ENCODE data around the gene HBG2. TPM values are rescaled to one million over a fixed set of nuclear protein-coding genes. Genes with fewer than 3 reads are reported as not detected.
"Not testable (repeated sequence)": the region's sequence is repeated elsewhere in the genome, so short reads cannot be mapped to it uniquely, and the experiment has no call there.

HBG2 gene
- polyA plus RNA-seq, 1 donor: 1,834 TPM

DNA sequence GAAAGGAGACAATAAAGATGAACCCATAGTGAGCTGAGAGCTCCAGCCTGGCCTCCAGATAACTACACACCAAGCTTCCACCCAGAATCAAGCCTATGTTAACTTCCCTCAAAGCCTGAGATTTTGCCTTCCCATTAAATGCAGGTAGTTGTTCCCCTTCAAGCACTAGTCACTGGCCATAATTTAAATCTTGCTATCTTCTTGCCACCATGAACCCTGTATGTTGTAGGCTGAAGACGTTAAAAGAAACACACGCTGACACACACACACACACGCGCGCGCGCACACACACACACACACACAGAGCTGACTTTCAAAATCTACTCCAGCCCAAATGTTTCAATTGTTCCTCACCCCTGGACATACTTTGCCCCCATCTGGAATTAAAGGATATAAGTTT lies 6.1 kb downstream of the HBG2 start:
- not testable (repeated sequence) for DNase-seq

DNA sequence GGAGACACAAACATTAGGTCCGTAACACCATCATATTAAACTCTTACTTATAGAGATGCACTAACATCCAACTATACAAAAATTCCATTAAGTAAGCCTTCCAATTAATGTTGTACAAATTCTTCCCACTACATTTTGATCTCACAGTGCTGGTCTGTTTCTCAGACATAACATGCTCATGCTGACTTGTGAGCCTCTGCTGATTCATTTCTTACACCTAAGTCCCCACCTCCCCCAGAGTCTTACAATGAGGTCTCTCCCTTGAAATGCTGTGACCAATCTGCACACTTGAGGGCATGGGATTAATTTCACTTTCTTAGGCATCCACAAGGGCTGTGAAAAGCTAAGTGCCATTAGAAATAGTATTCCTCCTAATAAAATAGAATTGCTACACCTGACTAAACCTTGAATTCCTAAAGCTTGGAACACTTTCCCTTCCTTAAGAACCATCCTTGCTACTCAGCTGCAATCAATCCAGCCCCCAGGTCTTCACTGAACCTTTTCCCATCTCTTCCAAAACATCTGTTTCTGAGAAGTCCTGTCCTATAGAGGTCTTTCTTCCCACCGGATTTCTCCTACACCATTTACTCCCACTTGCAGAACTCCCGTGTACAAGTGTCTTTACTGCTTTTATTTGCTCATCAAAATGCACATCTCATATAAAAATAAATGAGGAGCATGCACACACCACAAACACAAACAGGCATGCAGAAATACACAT lies 6.9 kb downstream of the HBG2 start:
- no peak for DNase-seq

DNA sequence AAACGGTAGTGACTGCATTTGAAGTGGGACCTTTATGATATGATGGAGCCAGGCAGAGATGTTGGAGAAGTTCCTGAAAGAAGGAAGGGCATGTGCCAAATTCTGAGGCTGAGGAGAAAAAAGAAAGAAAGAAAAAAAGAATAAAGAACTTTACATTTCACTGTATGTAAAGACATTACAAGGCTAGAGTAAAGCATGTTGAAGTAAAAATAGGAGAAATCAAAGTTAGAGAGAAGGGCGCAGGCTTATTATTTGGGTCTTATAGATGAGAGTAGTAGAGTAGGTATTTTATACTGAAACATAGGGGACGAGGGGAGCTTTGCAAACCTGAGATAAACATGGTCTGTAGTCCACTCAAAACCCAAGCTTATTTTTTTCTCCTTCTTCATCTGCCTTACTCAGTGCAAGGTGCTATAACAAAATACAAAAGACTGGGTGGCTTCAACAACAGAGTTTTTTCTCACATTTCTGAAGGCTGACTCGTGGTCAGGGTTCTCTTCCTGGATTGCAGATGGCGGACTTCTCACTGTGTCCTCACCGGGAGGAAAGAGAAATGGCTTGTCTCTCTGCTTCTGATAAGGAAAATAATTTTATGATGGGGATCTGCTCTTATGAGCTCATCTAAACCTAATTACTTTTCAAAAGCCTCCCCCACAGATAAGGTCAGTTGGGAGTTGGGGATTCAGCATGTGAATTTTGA lies 7.7 kb downstream of the HBG2 start:
- no peak for DNase-seq

DNA sequence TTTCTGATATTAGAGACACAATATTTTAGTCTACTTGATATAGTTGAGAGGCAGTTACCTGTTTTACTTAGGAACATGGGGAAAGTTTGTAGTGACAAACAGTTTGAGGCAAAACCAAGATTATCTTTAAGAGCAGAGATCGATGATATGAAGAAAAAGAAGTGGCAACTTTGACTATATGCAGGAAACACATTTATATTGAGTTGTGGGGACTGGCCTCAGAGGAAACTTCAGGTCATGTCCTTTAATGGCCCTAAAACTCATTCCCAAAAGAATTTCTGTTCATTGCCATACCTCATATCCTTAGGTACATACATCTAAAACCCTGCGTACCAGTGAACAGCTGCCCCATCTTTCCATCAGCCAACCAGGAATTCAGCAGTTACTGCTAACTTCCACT lies 9.4 kb downstream of the HBG2 start:
- no peak for DNase-seq

DNA sequence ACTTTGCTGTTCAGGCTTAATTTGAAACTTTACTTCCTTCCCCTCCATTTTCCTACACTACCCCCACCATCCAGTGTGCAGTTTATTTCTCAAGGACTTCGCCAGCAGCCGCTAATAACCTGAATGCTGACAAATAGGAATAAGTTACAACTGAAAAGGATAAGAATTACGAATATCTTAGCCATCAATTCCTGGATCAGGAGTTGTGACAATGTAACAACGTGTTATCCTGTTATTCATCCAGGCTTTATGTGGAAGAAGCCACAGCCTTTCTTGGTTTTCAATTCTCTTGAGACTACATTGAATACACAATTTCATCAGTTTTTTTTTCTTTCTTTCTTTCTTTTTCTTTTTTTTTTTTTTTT lies 10.8 kb downstream of the HBG2 start:
- DNase-seq: no peak

DNA sequence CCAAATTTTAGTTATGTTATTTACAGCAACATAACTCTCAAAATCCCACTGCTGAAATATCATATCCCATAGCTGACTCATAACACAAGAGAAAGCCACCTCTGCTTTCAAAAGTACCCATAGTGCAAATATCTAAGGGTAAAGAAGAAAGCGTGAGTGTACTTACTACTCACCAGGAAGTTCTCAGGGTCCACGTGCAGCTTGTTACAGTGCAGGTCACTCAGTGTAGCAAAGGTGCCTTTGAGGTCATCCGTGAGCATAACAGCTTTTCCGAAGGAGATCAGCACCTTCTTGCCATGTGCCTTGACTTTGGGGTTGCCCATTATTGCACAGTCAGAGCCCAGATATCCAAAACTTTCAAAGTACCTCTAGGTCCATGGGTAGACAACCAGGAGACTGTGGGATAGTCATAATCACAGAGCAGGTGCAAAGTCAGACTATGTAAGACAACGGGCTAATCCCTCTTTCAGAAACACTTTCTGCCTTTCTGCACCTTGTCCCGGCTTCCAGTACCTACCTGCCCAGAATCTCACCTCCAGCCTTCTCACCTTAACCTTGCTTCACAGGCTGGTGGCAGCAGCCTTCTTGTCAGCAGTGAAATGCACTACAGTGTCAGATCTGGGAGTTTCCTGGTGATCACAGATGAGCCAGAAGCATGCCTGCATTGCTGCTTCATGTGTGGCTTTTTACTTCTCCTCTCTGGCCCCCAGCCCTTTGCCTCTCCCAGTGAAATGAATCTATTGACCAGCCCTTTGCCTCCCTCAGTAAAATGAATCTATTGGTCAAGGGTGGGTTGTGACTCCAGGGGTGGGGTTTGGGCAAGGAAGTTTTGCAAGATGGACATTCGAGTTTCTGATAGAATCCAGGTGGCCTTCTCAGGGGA lies 11.4 kb downstream of the HBG2 start:
- DNase-seq: no peak

DNA sequence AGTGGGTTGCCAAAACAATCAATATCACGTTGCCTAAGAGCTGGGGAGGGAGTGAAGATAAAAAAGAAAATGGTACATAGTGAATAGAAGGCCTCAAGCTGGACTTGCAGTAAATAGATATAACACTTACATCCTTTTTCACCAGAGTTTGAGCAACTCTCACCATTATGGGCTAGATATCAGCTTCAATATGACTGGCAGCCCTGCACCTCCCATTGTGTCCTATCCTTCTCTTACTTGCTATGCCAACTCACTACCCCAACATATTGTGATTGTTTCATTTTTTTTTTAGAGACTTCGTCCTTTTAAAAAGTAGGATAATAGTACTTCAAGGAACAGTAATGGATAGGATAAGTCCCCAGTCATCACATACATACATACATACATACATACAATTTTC lies 12.4 kb downstream of the HBG2 start:
- no peak for DNase-seq

DNA sequence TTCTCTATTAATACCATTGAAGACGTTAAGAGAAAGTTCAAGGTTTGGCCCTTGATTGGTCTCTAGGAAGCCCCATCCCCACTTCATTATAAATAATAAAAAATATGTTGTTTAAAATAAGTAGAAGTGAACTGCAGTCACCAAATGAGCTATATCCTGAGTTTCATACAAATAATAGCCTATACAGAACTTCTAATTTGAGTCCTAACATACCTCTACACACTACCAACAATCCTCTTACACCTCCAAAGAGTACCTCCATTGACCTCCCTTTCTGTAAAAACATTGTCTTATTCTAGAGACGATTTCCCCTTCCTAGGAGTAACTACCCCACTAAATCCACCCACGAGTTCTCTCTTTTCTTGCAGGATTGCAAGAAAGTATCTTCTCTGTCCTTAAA lies 13.1 kb downstream of the HBG2 start:
- no peak for DNase-seq

DNA sequence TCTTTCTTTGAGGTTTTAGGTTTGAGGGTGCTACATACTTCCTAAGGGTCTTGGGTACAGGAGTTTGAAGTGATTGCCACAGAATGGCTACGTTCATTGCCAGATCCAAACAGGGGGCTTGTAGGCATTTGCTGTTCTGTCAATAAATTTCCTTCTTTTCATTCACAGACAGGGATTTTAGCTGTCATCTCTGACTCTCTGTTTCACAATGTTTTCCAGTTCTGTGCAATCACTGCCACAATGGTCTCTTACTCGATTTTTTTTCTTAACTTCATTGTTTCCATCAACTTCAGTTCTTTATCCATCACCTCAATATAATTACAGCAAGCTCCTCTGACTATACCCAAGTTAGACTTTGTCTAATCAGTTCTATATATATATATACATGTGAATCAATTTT lies 14.1 kb downstream of the HBG2 start:
- DNase-seq: no peak

DNA sequence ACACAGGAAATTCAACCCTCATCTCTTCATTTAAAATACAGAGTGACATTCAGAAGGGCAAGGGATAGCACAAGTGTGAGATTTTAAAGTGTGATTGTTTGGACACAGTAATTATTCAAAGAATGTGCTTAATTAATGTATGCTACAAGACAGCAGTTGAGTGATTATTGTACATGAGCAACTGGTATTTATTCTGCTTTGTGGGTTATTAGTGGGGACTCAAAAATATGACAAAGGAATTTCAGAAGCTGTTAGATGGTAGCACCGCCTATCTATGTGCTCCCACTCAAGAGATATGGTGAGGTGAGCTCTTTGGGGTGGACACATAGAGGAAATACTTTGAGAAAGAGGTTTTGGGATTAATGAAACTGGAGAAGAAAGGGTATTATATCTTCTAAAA lies 14.5 kb downstream of the HBG2 start:
- DNase-seq: no peak

DNA sequence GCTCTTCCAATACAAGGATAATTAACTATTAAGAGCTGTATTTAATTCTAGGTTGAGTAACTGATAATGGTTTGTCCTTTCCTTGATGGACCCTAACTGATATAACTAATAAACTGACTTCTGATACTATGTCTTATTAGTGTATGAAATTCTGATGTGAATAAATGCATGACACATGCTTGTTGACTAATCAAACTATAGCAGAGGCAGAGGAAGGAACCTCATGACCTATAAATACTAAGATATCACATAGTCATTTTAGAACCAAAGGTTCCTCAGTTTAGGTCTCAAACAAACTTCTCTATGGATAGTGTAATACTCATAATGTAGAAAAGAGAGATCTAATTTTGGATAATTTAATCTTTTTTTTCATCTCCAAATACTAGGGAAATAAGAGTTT lies 15.5 kb downstream of the HBG2 start:
- no peak for DNase-seq

DNA sequence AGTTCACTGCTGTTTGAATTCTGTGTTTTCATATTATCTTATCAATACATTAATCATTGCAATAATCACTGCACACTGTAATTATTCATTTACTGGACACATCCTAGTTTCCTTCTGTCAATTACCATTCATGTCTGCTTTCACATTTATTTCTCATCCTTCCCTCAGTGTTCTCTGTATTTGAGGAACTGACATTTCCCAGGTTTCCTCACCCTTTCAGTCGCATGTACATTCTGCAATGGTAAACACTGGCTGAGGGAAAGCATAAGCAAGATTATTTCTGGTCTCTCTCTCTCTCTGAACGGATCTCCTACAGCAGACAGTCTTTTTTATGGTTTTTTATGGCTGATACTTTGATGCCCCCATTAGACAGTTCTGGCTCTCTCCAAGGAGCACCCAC lies 16.1 kb downstream of the HBG2 start:
- DNase-seq: no peak

DNA sequence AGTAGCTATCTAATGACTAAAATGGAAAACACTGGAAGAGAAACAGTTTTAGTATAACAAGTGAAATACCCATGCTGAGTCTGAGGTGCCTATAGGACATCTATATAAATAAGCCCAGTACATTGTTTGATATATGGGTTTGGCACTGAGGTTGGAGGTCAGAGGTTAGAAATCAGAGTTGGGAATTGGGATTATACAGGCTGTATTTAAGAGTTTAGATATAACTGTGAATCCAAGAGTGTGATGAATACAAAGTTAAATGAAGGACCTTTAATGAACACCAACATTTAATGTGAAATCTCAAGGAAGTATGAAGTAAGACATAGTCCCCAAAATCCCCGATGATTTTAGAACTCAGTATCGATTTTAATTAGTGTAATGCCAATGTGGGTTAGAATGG lies 17.2 kb downstream of the HBG2 start:
- DNase-seq: no peak

DNA sequence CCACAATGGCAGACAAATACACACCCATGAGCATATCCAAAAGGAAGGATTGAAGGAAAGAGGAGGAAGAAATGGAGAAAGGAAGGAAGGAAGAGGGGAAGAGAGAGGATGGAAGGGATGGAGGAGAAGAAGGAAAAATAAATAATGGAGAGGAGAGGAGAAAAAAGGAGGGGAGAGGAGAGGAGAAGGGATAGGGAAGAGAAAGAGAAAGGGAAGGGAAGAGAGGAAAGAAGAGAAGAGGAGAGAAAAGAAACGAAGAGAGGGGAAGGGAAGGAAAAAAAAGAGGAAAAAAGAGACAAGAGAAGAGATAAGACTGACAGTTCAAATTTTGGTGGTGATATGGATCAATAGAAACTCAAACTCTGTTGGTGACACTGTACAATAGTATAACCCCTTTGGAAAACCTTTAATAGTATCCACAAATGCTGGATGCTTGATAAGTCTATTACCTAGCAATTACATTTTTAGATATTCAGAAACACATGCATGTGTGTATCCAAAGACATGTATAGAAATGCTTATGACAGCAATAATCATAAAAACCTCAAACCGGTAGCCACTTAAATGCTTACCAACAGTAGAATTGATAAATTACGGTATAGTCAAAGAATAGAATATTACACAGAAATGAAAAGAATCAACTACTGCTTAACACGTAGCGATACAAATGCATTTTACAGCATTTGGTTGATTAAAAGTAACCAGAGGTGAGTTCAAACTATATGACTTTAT lies 19.1 kb downstream of the HBG2 start:
- DNase-seq: no peak

DNA sequence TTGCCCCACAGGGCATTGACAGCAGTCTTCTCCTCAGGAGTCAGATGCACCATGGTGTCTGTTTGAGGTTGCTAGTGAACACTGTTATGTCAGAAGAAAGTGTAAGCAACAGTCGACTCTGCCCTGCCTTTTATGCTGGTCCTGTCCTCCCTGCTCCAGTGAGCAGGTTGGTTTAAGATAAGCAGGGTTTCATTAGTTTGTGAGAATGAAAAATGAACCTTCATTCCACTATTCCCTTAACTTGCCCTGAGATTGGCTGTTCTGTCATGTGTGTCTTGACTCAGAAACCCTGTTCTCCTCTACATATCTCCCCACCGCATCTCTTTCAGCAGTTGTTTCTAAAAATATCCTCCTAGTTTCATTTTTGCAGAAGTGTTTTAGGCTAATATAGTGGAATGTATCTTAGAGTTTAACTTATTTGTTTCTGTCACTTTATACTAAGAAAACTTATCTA lies 20.2 kb downstream of the HBG2 start, which contains the start of gene HBD:
HBD (minus strand) TSS at position 103 of the 454 bp plus-strand sequence; CDS start at position 53, 50 bp downstream.
- no peak for DNase-seq

DNA sequence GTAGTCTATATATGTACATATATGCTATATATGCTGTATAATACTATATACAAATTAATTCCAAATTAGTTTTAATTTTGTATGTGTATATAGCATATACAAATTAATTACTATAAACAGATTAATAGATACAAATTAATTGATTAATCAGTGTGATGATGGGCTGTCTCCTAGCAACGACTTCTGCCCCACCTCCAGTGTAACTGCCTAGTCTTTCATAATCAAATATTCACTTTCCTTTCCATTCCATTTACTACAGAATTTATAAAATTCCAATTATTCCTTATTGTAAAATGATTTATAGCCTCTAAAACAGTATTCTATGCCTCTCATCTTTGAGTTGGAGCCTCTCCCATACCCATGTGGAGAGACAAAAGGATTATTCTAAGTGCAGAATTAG lies 21.3 kb downstream of the HBG2 start:
- no peak for DNase-seq

DNA sequence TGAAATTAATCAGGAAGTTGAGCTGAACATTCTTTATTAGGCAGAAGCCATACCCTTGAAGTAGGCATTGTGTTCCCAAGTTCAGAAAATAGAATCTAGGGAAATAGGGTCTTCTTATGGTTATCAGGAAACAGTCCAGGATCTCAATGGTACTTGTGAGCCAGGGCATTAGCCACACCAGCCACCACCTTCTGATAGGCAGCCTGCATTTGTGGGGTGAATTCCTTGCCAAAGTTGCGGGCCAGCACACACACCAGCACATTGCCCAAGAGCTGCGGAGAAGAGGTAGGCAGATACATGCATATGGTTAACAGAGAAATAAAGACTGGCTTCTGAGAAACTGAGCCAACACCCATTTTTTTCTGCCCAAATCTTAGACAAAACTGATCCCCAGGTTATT lies 21.8 kb downstream of the HBG2 start:
- DNase-seq: no peak

DNA sequence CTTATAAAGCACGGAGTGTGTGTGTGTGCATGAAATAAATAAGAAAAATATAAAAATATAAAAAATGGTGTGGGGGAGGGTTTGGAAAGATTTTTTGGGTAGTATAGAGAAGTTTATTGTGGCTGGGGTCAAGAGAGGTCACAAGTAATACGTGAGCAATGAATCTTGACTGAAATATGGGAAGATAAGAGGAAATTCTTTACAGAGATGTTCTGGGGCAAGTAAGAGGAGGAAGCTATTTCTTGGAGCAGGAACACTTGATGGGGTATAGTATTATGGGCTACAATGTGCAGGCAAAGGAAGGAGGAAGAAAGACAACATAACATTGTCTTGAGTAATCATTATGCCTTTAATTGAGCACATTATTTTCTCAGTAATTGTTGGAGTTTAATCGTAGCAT lies 22.4 kb downstream of the HBG2 start:
- DNase-seq: no peak

DNA sequence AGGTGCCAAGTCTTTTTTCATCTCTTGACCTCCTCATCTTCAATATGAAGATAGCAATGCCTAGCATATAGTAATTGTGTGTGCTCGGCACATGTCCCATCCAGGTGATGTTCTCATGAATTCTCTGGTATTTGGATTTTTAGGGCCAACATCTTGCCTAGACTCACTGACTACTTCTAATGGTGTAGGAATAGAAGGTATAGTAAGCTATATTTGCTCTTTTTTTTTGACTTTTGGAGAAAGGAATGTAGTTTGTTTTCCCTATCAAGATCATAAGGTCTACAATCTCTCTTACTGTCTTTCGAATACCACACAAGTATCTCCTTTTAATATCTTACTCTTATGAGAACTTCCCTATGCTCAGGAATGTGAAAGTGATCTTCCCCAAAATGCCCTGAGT lies 23.5 kb downstream of the HBG2 start:
- DNase-seq: no peak

DNA sequence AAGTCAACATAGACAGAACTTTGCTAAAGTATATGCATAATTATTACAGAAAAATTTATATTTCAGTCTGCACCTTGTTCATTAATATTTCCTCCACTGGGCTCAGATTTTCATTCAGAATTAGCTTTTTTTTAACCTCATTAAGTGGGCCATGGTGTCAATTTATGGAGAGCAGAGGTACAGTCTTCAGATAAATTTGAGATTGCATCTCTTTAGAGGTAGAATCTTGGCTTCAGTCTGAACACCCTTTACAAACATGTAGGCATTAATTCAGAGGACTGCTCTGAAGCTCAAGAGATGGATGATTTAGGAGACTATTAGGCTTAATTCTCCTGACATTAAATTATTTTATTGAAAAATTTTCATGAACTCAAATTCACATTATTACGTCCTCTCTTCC lies 24.3 kb downstream of the HBG2 start:
- DNase-seq: no peak

DNA sequence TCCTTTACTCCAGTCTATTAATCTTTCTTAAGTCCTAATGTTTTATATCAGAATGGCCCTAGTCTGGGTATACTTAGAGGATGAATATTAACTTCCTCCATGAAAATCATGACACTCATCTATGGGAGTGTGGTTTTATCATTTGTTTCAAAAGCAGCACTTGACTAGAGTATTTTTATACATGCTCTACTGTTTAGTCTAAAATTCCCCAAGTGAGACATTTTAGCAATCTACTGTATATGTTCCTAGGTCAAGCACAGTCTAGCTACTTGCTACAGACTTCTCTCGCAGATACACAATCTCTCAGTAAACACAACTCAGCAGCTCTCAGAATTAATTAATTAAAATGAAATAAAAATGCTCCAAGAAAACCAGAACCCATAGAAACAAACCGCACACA lies 24.8 kb downstream of the HBG2 start:
- no peak for DNase-seq

DNA sequence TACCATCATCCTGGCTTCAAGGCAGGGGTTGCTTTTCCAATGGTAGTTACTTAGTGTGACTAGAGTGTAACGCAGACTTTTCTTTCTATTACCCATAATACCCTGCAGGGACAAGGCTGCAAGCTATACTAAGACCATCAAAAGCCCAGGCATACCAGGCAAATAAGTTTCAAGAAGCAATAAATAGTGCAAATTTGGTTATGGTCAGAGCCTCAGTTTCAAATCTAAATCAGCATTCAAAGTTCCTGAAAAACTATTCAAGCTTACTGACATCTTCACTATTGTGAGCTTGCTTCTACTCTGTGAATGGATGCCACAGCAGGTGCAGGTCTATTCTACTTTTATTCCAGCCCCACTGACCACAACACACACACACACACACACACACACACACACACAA lies 25.2 kb downstream of the HBG2 start:
- no peak for DNase-seq

DNA sequence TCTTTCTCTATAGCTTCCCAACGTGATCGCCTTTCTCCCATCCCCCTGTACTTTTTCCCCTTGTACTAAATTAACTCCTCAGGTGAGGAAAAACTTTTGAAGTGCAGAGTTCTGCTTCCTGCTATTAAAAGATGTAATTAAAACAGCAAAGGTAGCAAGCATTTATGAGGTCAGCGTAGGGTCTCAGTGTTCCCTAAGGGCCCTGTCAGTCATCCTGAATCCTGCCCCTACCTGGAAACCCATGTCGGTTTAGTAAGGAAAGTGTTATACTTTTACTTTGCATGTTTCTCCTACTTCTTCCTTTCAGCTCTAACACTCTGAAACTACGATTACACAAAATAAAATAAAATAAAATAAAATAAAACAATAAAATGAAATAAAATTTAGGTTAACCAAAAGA lies 26.5 kb downstream of the HBG2 start:
- no peak for DNase-seq

Measured in hindlimb muscle (tissue), 1 donor.